Keratinocyte (primary cell): ENCODE results near the gene SMLR1.

Source experiments
- CTCF ChIP-seq, 3 experiments: IDR thresholded peaks in 1 of 3; conservative IDR thresholded peaks in 1 of 3; optimal IDR thresholded peaks in 1 of 3; 2 replicates in 2 of 3; 3 replicates in 1 of 3; pipeline versions ENCODE3 to v1.5.1; 2011; ENCODE audit warnings: low read length in 3 of 3, mild to moderate bottlenecking in 3 of 3, moderate library complexity in 2 of 3, control low read depth in 1 of 3, inconsistent platforms in 1 of 3; ENCODE audit not compliant: insufficient read depth in 2 of 3; ENCODE audit errors: extremely low read depth in 1 of 3
- EZH2 ChIP-seq: IDR thresholded peaks from one replicate; pipeline ENCODE4 v1.6.1; 2012; ENCODE audit warnings: inconsistent platforms, mild to moderate bottlenecking, low read length, moderate library complexity

GRCh38 chr6:130829333-130829910 lies 2.2 kb downstream of the SMLR1 start:
- TF ChIP-seq CTCF (optimal IDR thresholded peaks at IDR 0.05 in 1 of 3, IDR thresholded peaks at IDR 0.05 in 1 of 3, conservative IDR thresholded peaks at IDR 0.05 in 1 of 3; ENCODE audit: extremely low read depth in 1 of 3, insufficient read depth in 2 of 3, low read length in 3 of 3) (no peak), EZH2 (no peak)
